ENCODE measurements around the gene ATP5MC2. TPM values are rescaled to one million over a fixed set of nuclear protein-coding genes. Genes with fewer than 3 reads are reported as not detected.

Gene ATP5MC2
- total and polyA plus RNA-seq, 2 experiments from 2014 or later = 191 to 266 TPM

- whole genome bisulfite sequencing, 2 experiments (ENCODE audit: low coverage in 1 of 2, low lambda C conversion rate in 2 of 2, missing lambda C conversion rate in 2 of 2) = 5 to 9% methylated on average over 8 of the region's 8 CpGs
- no peaks in the 10 kb centered on the region for H3K9me3 ChIP-seq (ENCODE audit: low read depth)
- DNase-seq = peak; percentile 84
- H2AFZ ChIP-seq = peak overlapping the region; percentile 42; the same call in 1 of the 2 replicates
- no peak overlapping the region for H3K27ac ChIP-seq
- H3K4me1 ChIP-seq (ENCODE audit: insufficient read depth) = peaks cover 4% of the 10 kb centered on the region
- no peaks in the 10 kb centered on the region for H3K79me2 ChIP-seq (ENCODE audit: insufficient read depth)
- peaks cover 51% of the 10 kb centered on the region for H3K27me3 ChIP-seq (replicated peaks; ENCODE audit: insufficient read depth)
- H3K4me3 ChIP-seq = no peak overlapping the region
- TF ChIP-seq EZH2phosphoT487 (IDR thresholded peaks at IDR 0.05; ENCODE audit: insufficient read depth, low read depth) (no peak), EZH2 (IDR thresholded peaks at IDR 0.05; ENCODE audit: insufficient read depth, poor library complexity, severe bottlenecking) (no peak)
- no peaks in the 10 kb centered on the region for H3K36me3 ChIP-seq (ENCODE audit: low read depth)
- H4K20me1 ChIP-seq (ENCODE audit: insufficient read depth) = no peaks in the 10 kb centered on the region
- in situ Hi-C loops (cut with MboI) = loop anchor here (5.0 kb wide), 1 partner anchor 41 kb away; no protein-coding TSS in a partner anchor
- 0 out of 2 replicates have a peak, but pooled peaks cover 9% of the 10 kb centered on the region for H3F3A ChIP-seq (ENCODE audit: insufficient read depth)
- no peak overlapping the region for H3K9ac ChIP-seq
- no peak overlapping the region for H3K4me2 ChIP-seq (ENCODE audit: unreplicated experiment)
- H3K9me2 ChIP-seq (ENCODE audit: insufficient read depth) = no peaks in the 10 kb centered on the region
Measured at GRCh38 chr12:53701518-53702264, 25.8 kb upstream of the ATP5MC2 start.

- peaks cover 46% of the 10 kb centered on the region for H3K27me3 ChIP-seq (replicated peaks; ENCODE audit: insufficient read depth)
- H4K20me1 ChIP-seq (ENCODE audit: insufficient read depth) = no peaks in the 10 kb centered on the region
- no peaks in the 10 kb centered on the region for H3K36me3 ChIP-seq (ENCODE audit: low read depth)
- peak; percentile 22 for DNase-seq
- in situ Hi-C loops (cut with MboI) = loop anchor here (5.0 kb wide), 1 partner anchor 42 kb away; no protein-coding TSS in a partner anchor
- 32 to 34% methylated on average over 6 of the region's 6 CpGs for WGBS, 2 experiments (ENCODE audit: low coverage in 1 of 2, low lambda C conversion rate in 2 of 2, missing lambda C conversion rate in 2 of 2)
- H3K4me3 ChIP-seq = no peak overlapping the region
- no peaks in the 10 kb centered on the region for H3K79me2 ChIP-seq (ENCODE audit: insufficient read depth)
- no peak overlapping the region for H2AFZ ChIP-seq
- H3K4me1 ChIP-seq (ENCODE audit: insufficient read depth) = peaks cover 12% of the 10 kb centered on the region
- peaks cover 9% of the 10 kb centered on the region; the same call in 1 of the 2 replicates for H3F3A ChIP-seq (ENCODE audit: insufficient read depth)
- TF ChIP-seq EZH2phosphoT487 (IDR thresholded peaks at IDR 0.05; ENCODE audit: insufficient read depth, low read depth) (no peak), EZH2 (IDR thresholded peaks at IDR 0.05; ENCODE audit: insufficient read depth, poor library complexity, severe bottlenecking) (no peak)
- H3K9me3 ChIP-seq (ENCODE audit: low read depth) = no peaks in the 10 kb centered on the region
- no peak overlapping the region for H3K9ac ChIP-seq
- no peaks in the 10 kb centered on the region for H3K9me2 ChIP-seq (ENCODE audit: insufficient read depth)
- no peak overlapping the region for H3K4me2 ChIP-seq (ENCODE audit: unreplicated experiment)
- H3K27ac ChIP-seq = no peak overlapping the region
Measured at GRCh38 chr12:53700567-53700966, 24.7 kb upstream of the ATP5MC2 start.

DNA sequence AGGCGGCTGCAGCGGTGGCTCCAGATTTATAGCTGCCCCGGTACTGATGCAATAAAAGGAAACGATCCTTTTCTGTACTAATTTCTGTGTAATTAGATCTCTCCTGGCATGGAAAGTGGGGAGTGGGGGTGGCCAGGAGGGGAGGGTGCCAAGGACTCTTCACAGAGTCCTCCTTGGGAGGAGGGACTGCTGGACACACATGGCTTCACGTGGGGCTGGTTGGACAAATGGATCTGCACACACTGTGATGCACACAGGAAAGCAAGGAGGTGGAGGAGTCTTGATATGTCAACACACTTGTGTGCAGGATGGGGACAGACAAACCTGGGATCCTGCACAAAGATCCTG is 23.8 kb upstream of the ATP5MC2 start:
- Histone ChIP-seq H3K27ac (no peak overlapping the region), H3K27me3 (replicated peaks; ENCODE audit: insufficient read depth) (peaks cover 46% of the 10 kb centered on the region), H3K4me3 (no peak overlapping the region), H3K79me2 (ENCODE audit: insufficient read depth) (no peaks in the 10 kb centered on the region), H3K9ac (no peak overlapping the region), H3K36me3 (ENCODE audit: low read depth) (no peaks in the 10 kb centered on the region), H3K4me2 (ENCODE audit: unreplicated experiment) (no peak overlapping the region), H3K9me3 (ENCODE audit: low read depth) (no peaks in the 10 kb centered on the region), H3F3A (ENCODE audit: insufficient read depth) (peaks cover 9% of the 10 kb centered on the region; the same call in 1 of the 2 replicates), H4K20me1 (ENCODE audit: insufficient read depth) (no peaks in the 10 kb centered on the region), H3K4me1 (ENCODE audit: insufficient read depth) (peaks cover 12% of the 10 kb centered on the region), H3K9me2 (ENCODE audit: insufficient read depth) (no peaks in the 10 kb centered on the region), H2AFZ (no peak overlapping the region)
- no peak for DNase-seq
- 27 to 42% methylated on average over 5 of the region's 5 CpGs for WGBS, 2 experiments (ENCODE audit: low coverage in 1 of 2, low lambda C conversion rate in 2 of 2, missing lambda C conversion rate in 2 of 2)
- TF ChIP-seq EZH2 (IDR thresholded peaks at IDR 0.05; ENCODE audit: insufficient read depth, poor library complexity, severe bottlenecking) (no peak), EZH2phosphoT487 (IDR thresholded peaks at IDR 0.05; ENCODE audit: insufficient read depth, low read depth) (no peak)
- in situ Hi-C loops (cut with MboI) = loop anchor here (5.0 kb wide), 1 partner anchor 43 kb away; no protein-coding TSS in a partner anchor

DNA sequence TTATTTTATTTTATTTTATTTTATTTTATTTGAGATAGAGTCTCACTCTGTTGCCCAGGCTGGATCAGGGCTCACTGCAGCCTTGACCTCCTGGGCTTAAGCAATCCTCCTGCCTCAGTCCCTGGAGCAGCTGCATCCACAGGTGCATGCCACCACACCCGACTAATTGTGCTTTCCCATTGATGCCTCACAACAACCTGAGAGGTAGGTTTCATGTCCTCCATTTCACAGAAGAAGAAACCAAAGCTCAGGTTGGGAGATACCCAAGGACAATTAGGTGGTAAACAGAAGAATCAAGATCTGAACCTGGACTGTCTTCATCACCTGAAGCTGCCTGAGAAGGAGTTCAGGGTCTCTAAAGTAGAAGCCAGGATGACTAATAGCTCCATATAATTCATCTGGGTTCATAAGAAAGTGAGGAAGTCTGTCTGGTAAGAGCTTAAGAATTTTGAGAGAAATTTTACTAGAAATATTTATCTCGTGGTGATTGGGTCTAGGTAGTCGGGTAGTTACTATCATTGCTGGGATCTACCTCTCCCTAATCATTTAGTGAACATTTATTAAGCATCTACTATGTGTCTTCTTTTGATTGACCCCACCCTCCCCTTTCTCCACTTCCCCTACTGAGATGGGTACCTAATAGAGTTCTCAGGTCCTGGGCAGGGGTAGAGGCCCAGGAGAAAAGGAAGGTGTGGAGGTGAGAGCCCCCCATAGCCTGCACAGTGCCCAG is 23.2 kb upstream of the ATP5MC2 start:
- in situ Hi-C loops (cut with MboI) = no loop called here
- Histone ChIP-seq H3K4me1 (ENCODE audit: insufficient read depth) (peaks cover 11% of the 10 kb centered on the region), H3K27me3 (replicated peaks; ENCODE audit: insufficient read depth) (peaks cover 46% of the 10 kb centered on the region), H3K4me3 (no peak overlapping the region), H3K9ac (no peak overlapping the region), H3F3A (ENCODE audit: insufficient read depth) (peaks cover 7% of the 10 kb centered on the region; the same call in 1 of the 2 replicates), H2AFZ (no peak overlapping the region), H3K9me2 (ENCODE audit: insufficient read depth) (no peaks in the 10 kb centered on the region), H3K79me2 (ENCODE audit: insufficient read depth) (no peaks in the 10 kb centered on the region), H3K4me2 (ENCODE audit: unreplicated experiment) (no peak overlapping the region), H4K20me1 (ENCODE audit: insufficient read depth) (no peaks in the 10 kb centered on the region), H3K9me3 (ENCODE audit: low read depth) (no peaks in the 10 kb centered on the region), H3K36me3 (ENCODE audit: low read depth) (no peaks in the 10 kb centered on the region), H3K27ac (no peak overlapping the region)
- TF ChIP-seq EZH2 (IDR thresholded peaks at IDR 0.05; ENCODE audit: insufficient read depth, poor library complexity, severe bottlenecking) (no peak), EZH2phosphoT487 (IDR thresholded peaks at IDR 0.05; ENCODE audit: insufficient read depth, low read depth) (no peak)
- WGBS, 2 experiments (ENCODE audit: low coverage in 1 of 2, low lambda C conversion rate in 2 of 2, missing lambda C conversion rate in 2 of 2) = 27 to 32% methylated on average over 3 of the region's 3 CpGs
- no peak for DNase-seq
